GM12891 (cell line): ENCODE results near the gene C11orf91. TPM values are rescaled to one million over a fixed set of nuclear protein-coding genes. Genes with fewer than 3 reads are reported as not detected.

Experiments used
- DNase-seq: peaks from one replicate; pipeline ENCODE4 v3.0.0; 2011; ENCODE audit warnings: low spot score; ENCODE audit not compliant: insufficient read length
- FAIRE-seq: peaks from 2 replicates; lab custom pipeline; 2011; peaks lifted over from hg19 to GRCh38; lab: Jason Lieb, UNC
- PAX5 ChIP-seq: IDR thresholded peaks from 2 replicates; pipeline ENCODE4 v1.6.1; 2011; ENCODE audit warnings: low read length, moderate library complexity, mild to moderate bottlenecking; ENCODE audit not compliant: insufficient read depth, severe bottlenecking
- POLR2A ChIP-seq: IDR thresholded peaks from 2 replicates; pipeline ENCODE4 v1.6.1; 2011; ENCODE audit warnings: low read depth, low read length, control low read depth
- POLR2AphosphoS5 ChIP-seq: IDR thresholded peaks from 2 replicates; pipeline ENCODE4 v1.6.1; 2011; ENCODE audit warnings: low read depth, low read length, control low read depth
- POU2F2 ChIP-seq: IDR thresholded peaks from 2 replicates; pipeline ENCODE4 v1.6.1; 2011; ENCODE audit warnings: low read depth, mild to moderate bottlenecking, control low read depth, low read length, moderate library complexity
- SPI1 ChIP-seq: IDR thresholded peaks from 2 replicates; pipeline ENCODE4 v1.6.1; 2011; ENCODE audit warnings: low read depth, low read length, control low read depth
- TAF1 ChIP-seq: IDR thresholded peaks from 2 replicates; pipeline ENCODE4 v1.6.1; 2011; ENCODE audit warnings: low read depth, low read length, control low read depth
- polyA plus RNA-seq: library from polyadenylated mRNA; unstranded; fragments of >200 nt; gene quantifications from one replicate; pipeline ENCODE4 v1.2.1, GENCODE V29; 2012; ENCODE audit warnings: low read depth, missing spikeins, inconsistent platforms; ENCODE audit not compliant: missing spikeins

Gene C11orf91
- polyA plus RNA-seq: not detected

- peak; percentile 88 for DNase-seq
- FAIRE-seq: peak; percentile 95
- TF ChIP-seq POLR2A (no peak), TAF1 (no peak), PAX5 (no peak)
Observed at GRCh38 chr11:33700502-33701271, at the start of gene C11orf91. C11orf91 (minus strand) TSS chr11:33700826; CDS start chr11:33700740, 86 bp downstream.

GRCh38 chr11:33747979-33748378, 47.4 kb upstream of the C11orf91 start:
- TF ChIP-seq POLR2A: no peak
- no peak for TF ChIP-seq POLR2AphosphoS5
- TF ChIP-seq SPI1: no peak
- TF ChIP-seq TAF1: no peak
- no peak for TF ChIP-seq PAX5
- TF ChIP-seq POU2F2: no peak
- FAIRE-seq (no peak), DNase-seq (no peak)

GRCh38 chr11:33743291-33743690, 42.7 kb upstream of the C11orf91 start:
- TF ChIP-seq SPI1 (no peak), POU2F2 (no peak), TAF1 (no peak), POLR2AphosphoS5 (no peak), POLR2A (no peak), PAX5 (no peak)
- DNase-seq (no peak), FAIRE-seq (no peak)

- peak; percentile 5 for FAIRE-seq
- DNase-seq: no peak
- no peak for TF ChIP-seq TAF1
- no peak for TF ChIP-seq POLR2A
- TF ChIP-seq POLR2AphosphoS5: no peak
- no peak for TF ChIP-seq SPI1
- no peak for TF ChIP-seq PAX5
- TF ChIP-seq POU2F2: no peak
Observed at GRCh38 chr11:33742249-33742851, 41.7 kb upstream of the C11orf91 start.

- DNase-seq (no peak), FAIRE-seq (no peak)
- TF ChIP-seq POLR2A (no peak), PAX5 (no peak), POLR2AphosphoS5 (no peak), SPI1 (no peak), TAF1 (no peak), POU2F2 (no peak)
Observed at GRCh38 chr11:33741806-33742205, 41.2 kb upstream of the C11orf91 start.

- DNase-seq: no peak
- FAIRE-seq: no peak
- no peak for TF ChIP-seq SPI1
- TF ChIP-seq POU2F2: no peak
- no peak for TF ChIP-seq TAF1
- no peak for TF ChIP-seq PAX5
- TF ChIP-seq POLR2A: no peak
- TF ChIP-seq POLR2AphosphoS5: no peak
Observed at GRCh38 chr11:33737362-33737821, 36.8 kb upstream of the C11orf91 start.

- FAIRE-seq (peak; percentile 79), DNase-seq (peak; percentile 70)
- TF ChIP-seq TAF1 (no peak; the same call in 1 of the 2 replicates), POLR2AphosphoS5 (peak; percentile 54; the same call in 1 of the 2 replicates), POLR2A (peak; percentile 67; the same call in 1 of the 2 replicates)
Observed at GRCh38 chr11:33736148-33736812, 35.7 kb upstream of the C11orf91 start, which contains the start of gene CD59. CD59 (minus strand) TSS chr11:33736423; CDS start chr11:33722445, 13,978 bp downstream.

- DNase-seq: peak; percentile 56
- no peak for TF ChIP-seq POU2F2
- peak; percentile 81 for TF ChIP-seq SPI1
- TF ChIP-seq POLR2AphosphoS5: 0 out of 2 replicates have a peak, but pooled peaks have one; percentile 15
- no peak for FAIRE-seq
Observed at GRCh38 chr11:33735271-33736147, 34.9 kb upstream of the C11orf91 start.
